Ovary (tissue), 3 donors: Measurements from ENCODE around the gene FAT1.

Experiments used
- CTCF ChIP-seq, 3 donors: fragments of 450-650 bp in 2 of 3; fragments of 200-600 bp in 1 of 3; IDR thresholded peaks; one replicate each; pipeline versions ENCODE4 v1.5.1 to v1.8.0; 2016 to 2022; ENCODE audit warnings: antibody characterized with exemption in 3 of 3, mild to moderate bottlenecking in 1 of 3
- EP300 ChIP-seq: sonication (generic); formaldehyde crosslinking; IDR thresholded peaks from one replicate; pipeline ENCODE4 v1.6.1; 2017; ENCODE audit warnings: antibody characterized with exemption
- POLR2A ChIP-seq: fragments of 450-650 bp; IDR thresholded peaks from one replicate; pipeline ENCODE4 v1.6.1; 2017; ENCODE audit warnings: antibody characterized with exemption, mild to moderate bottlenecking, moderate library complexity
- donor health status: DM: no; HTN: no; CAD: no.

GRCh38 chr4:186587416-186588018 lies 136.1 kb downstream of the FAT1 start:
- TF ChIP-seq CTCF (IDR thresholded peaks at IDR 0.05): peak; percentile 36 to 63 (median 59)
- no peak for TF ChIP-seq EP300
- no peak for TF ChIP-seq POLR2A
